ENCODE measurements around the gene NTNG1. TPM values are rescaled to one million over a fixed set of nuclear protein-coding genes. Genes with fewer than 3 reads are reported as not detected.

Gene NTNG1
- total RNA-seq, 1 experiment from 2014 or later: 2.3 TPM

DNA sequence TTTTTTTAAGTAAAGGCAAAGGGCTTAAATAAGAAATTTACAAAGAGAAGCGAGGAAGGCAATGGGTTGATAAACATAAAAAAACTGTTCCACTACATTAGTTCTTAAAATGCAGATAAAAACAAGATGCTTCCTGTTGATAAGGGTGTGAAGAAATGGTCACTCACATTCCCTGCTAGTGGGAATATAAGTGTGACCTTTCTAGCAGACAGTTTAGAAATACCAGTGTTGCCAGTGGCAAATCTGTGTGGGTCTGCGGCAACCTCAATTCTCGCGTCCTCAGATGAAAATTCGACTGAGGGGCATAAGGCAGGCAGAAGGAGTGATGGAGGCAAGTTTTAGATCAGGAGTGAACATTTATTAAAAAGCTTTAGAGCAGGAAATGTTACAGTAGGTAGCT lies 151.1 kb downstream of the NTNG1 start:
- Mint-ChIP-seq H3K9me3 (0 out of 2 replicates have a peak, but pooled peaks cover 4% of the 10 kb centered on the region), H3K4me3 (no peak overlapping the region), H3K36me3 (no peaks in the 10 kb centered on the region), H3K27ac (no peak overlapping the region), H3K4me1 (no peaks in the 10 kb centered on the region), H3K27me3 (ENCODE audit: low read depth) (no peaks in the 10 kb centered on the region)
- DNase-seq (ENCODE audit: low spot score): no peak
- ChIA-PET POLR2A (no interaction called here), CTCF (no interaction called here)
- no peak for ATAC-seq
- TF ChIP-seq, protein P1, sequence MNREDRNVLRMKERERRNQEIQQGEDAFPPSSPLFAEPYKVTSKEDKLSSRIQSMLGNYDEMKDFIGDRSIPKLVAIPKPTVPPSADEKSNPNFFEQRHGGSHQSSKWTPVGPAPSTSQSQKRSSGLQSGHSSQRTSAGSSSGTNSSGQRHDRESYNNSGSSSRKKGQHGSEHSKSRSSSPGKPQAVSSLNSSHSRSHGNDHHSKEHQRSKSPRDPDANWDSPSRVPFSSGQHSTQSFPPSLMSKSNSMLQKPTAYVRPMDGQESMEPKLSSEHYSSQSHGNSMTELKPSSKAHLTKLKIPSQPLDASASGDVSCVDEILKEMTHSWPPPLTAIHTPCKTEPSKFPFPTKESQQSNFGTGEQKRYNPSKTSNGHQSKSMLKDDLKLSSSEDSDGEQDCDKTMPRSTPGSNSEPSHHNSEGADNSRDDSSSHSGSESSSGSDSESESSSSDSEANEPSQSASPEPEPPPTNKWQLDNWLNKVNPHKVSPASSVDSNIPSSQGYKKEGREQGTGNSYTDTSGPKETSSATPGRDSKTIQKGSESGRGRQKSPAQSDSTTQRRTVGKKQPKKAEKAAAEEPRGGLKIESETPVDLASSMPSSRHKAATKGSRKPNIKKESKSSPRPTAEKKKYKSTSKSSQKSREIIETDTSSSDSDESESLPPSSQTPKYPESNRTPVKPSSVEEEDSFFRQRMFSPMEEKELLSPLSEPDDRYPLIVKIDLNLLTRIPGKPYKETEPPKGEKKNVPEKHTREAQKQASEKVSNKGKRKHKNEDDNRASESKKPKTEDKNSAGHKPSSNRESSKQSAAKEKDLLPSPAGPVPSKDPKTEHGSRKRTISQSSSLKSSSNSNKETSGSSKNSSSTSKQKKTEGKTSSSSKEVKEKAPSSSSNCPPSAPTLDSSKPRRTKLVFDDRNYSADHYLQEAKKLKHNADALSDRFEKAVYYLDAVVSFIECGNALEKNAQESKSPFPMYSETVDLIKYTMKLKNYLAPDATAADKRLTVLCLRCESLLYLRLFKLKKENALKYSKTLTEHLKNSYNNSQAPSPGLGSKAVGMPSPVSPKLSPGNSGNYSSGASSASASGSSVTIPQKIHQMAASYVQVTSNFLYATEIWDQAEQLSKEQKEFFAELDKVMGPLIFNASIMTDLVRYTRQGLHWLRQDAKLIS (CRISPR knock-in tag; IDR thresholded peaks at IDR 0.05; ENCODE audit: borderline replicate concordance): no peak
- no peak for TF ChIP-seq ZNF671 (CRISPR knock-in tag; IDR thresholded peaks at IDR 0.05)
- TF ChIP-seq NR2C2 (CRISPR knock-in tag; IDR thresholded peaks at IDR 0.05): no peak
- no peak for TF ChIP-seq JAZF1 (CRISPR knock-in tag; IDR thresholded peaks at IDR 0.05)
- no peak for TF ChIP-seq ZMAT4 (CRISPR knock-in tag; IDR thresholded peaks at IDR 0.05)
- no peak for TF ChIP-seq SMAD4 (CRISPR knock-in tag; IDR thresholded peaks at IDR 0.05)
- no peak for TF ChIP-seq SOX15 (CRISPR knock-in tag; IDR thresholded peaks at IDR 0.05)
- no peak for TF ChIP-seq HMGA2 (CRISPR knock-in tag; IDR thresholded peaks at IDR 0.05)
- TF ChIP-seq TEAD1 (CRISPR knock-in tag; IDR thresholded peaks at IDR 0.05): no peak
- no peak for TF ChIP-seq CREB1 (CRISPR knock-in tag; IDR thresholded peaks at IDR 0.05)
- TF ChIP-seq, protein P2, sequence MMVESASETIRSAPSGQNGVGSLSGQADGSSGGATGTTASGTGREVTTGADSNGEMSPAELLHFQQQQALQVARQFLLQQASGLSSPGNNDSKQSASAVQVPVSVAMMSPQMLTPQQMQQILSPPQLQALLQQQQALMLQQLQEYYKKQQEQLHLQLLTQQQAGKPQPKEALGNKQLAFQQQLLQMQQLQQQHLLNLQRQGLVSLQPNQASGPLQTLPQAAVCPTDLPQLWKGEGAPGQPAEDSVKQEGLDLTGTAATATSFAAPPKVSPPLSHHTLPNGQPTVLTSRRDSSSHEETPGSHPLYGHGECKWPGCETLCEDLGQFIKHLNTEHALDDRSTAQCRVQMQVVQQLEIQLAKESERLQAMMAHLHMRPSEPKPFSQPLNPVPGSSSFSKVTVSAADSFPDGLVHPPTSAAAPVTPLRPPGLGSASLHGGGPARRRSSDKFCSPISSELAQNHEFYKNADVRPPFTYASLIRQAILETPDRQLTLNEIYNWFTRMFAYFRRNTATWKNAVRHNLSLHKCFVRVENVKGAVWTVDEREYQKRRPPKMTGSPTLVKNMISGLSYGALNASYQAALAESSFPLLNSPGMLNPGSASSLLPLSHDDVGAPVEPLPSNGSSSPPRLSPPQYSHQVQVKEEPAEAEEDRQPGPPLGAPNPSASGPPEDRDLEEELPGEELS (CRISPR knock-in tag; IDR thresholded peaks at IDR 0.05): no peak
- TF ChIP-seq, protein P3, sequence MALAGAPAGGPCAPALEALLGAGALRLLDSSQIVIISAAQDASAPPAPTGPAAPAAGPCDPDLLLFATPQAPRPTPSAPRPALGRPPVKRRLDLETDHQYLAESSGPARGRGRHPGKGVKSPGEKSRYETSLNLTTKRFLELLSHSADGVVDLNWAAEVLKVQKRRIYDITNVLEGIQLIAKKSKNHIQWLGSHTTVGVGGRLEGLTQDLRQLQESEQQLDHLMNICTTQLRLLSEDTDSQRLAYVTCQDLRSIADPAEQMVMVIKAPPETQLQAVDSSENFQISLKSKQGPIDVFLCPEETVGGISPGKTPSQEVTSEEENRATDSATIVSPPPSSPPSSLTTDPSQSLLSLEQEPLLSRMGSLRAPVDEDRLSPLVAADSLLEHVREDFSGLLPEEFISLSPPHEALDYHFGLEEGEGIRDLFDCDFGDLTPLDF (CRISPR knock-in tag; IDR thresholded peaks at IDR 0.05): no peak
- TF ChIP-seq, protein P4, sequence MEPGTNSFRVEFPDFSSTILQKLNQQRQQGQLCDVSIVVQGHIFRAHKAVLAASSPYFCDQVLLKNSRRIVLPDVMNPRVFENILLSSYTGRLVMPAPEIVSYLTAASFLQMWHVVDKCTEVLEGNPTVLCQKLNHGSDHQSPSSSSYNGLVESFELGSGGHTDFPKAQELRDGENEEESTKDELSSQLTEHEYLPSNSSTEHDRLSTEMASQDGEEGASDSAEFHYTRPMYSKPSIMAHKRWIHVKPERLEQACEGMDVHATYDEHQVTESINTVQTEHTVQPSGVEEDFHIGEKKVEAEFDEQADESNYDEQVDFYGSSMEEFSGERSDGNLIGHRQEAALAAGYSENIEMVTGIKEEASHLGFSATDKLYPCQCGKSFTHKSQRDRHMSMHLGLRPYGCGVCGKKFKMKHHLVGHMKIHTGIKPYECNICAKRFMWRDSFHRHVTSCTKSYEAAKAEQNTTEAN (CRISPR knock-in tag; IDR thresholded peaks at IDR 0.05): no peak
- no peak for TF ChIP-seq MAX (CRISPR knock-in tag; IDR thresholded peaks at IDR 0.05)

- ChIA-PET POLR2A (no interaction called here), CTCF (no interaction called here)
- Mint-ChIP-seq H3K9me3 (0 out of 2 replicates have a peak, but pooled peaks cover 4% of the 10 kb centered on the region), H3K27me3 (ENCODE audit: low read depth) (no peaks in the 10 kb centered on the region), H3K36me3 (no peaks in the 10 kb centered on the region), H3K4me1 (no peaks in the 10 kb centered on the region), H3K27ac (no peak overlapping the region), H3K4me3 (no peak overlapping the region)
- DNase-seq (ENCODE audit: low spot score) (no peak), ATAC-seq (no peak)
- TF ChIP-seq NR3C1 (CRISPR knock-in tag; conservative IDR thresholded peaks at IDR 0.05; ENCODE audit: low read depth) (no peak), USF1 (CRISPR knock-in tag; IDR thresholded peaks at IDR 0.05) (no peak), HMGXB4 (CRISPR knock-in tag; IDR thresholded peaks at IDR 0.05) (no peak), CREB1 (CRISPR knock-in tag; IDR thresholded peaks at IDR 0.05) (no peak), SP1 (CRISPR knock-in tag; conservative IDR thresholded peaks at IDR 0.05) (no peak), FOXJ3 (CRISPR knock-in tag; IDR thresholded peaks at IDR 0.05; ENCODE audit: borderline replicate concordance) (no peak), ZMAT4 (CRISPR knock-in tag; IDR thresholded peaks at IDR 0.05) (no peak), FOXP1 (CRISPR knock-in tag; IDR thresholded peaks at IDR 0.05; ENCODE audit: borderline replicate concordance) (no peak), ZNF671 (CRISPR knock-in tag; IDR thresholded peaks at IDR 0.05) (no peak)
- TF ChIP-seq, protein P5, sequence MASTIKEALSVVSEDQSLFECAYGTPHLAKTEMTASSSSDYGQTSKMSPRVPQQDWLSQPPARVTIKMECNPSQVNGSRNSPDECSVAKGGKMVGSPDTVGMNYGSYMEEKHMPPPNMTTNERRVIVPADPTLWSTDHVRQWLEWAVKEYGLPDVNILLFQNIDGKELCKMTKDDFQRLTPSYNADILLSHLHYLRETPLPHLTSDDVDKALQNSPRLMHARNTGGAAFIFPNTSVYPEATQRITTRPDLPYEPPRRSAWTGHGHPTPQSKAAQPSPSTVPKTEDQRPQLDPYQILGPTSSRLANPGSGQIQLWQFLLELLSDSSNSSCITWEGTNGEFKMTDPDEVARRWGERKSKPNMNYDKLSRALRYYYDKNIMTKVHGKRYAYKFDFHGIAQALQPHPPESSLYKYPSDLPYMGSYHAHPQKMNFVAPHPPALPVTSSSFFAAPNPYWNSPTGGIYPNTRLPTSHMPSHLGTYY (CRISPR knock-in tag; IDR thresholded peaks at IDR 0.05): no peak
These were observed 153.2 kb downstream of the NTNG1 start for GRCh38 chr1:107293901-107294613.

Data from WTC11 (cell line).